Measurements from ENCODE around the gene GSC. TPM values are rescaled to one million over a fixed set of nuclear protein-coding genes. Genes with fewer than 3 reads are reported as not detected.

Gene GSC
- total and polyA plus RNA-seq, 2 donors (not counting 1 experiment from before 2014, with no cell fraction given) = 0.05 to 0.17 TPM

DNA sequence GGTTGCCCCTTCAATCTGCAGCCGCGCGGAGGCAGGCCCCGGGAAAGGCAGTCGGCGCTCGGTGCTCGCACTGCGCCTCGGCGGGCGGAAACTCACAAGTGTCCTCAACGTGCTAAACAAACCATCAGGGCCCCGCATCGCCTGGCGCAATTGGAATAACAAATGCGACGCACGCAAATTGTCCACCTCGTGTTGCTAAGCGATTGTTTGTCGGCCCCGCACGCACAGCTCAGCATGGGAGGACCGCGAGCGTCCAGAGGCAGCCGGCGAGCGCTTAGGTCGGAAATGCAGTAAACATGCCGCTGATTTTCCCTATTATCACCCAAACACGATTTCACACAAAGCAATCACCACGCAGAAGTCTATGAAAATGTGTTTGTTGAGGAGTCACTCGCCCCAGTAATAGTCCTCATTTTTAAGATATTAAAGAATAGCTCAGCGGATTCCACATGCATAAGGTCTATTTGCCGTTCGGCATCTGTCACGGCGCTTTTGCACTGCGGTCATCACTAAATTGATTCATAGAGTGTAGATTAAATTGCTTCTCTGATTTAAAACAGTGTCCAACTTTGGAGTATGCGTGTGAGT is 3.2 kb upstream of the GSC start:
- Histone ChIP-seq H3K9ac (ENCODE audit: insufficient read depth, low read length) (no peak overlapping the region), H2AFZ (ENCODE audit: low read length) (no peak overlapping the region), H3K27me3 (ENCODE audit: control insufficient read depth, insufficient read depth, low read length) (peaks cover 67% of the 10 kb centered on the region), H3K4me3 (replicated peaks in 1 of 4; ENCODE audit: control extremely low read depth in 1 of 4, insufficient read depth in 1 of 4, low read depth in 3 of 4, low read length in 4 of 4) (no peak overlapping the region), H3K4me2 (ENCODE audit: extremely low read depth, insufficient read depth, low read length) (no peak overlapping the region), H3K27ac (ENCODE audit: insufficient read depth, low read length) (no peak overlapping the region), H4K20me1 (ENCODE audit: control insufficient read depth, extremely low read depth, insufficient read depth, low read length) (no peaks in the 10 kb centered on the region), H3K4me1 (ENCODE audit: control insufficient read depth, extremely low read depth, insufficient read depth, low read length) (no peaks in the 10 kb centered on the region), H3K79me2 (ENCODE audit: control insufficient read depth, insufficient read depth, low read length) (no peaks in the 10 kb centered on the region), H3K9me3 (ENCODE audit: control insufficient read depth, insufficient read depth, low read depth, low read length) (no peaks in the 10 kb centered on the region), H3K36me3 (ENCODE audit: control insufficient read depth, insufficient read depth, low read length) (no peaks in the 10 kb centered on the region)
- no peak for DNase-seq (ENCODE audit: low read depth in 2 of 2)
- no peak for TF ChIP-seq EZH2 (IDR thresholded peaks at IDR 0.05; ENCODE audit: low read length, missing control alignments)
- TF ChIP-seq, protein P1, sequence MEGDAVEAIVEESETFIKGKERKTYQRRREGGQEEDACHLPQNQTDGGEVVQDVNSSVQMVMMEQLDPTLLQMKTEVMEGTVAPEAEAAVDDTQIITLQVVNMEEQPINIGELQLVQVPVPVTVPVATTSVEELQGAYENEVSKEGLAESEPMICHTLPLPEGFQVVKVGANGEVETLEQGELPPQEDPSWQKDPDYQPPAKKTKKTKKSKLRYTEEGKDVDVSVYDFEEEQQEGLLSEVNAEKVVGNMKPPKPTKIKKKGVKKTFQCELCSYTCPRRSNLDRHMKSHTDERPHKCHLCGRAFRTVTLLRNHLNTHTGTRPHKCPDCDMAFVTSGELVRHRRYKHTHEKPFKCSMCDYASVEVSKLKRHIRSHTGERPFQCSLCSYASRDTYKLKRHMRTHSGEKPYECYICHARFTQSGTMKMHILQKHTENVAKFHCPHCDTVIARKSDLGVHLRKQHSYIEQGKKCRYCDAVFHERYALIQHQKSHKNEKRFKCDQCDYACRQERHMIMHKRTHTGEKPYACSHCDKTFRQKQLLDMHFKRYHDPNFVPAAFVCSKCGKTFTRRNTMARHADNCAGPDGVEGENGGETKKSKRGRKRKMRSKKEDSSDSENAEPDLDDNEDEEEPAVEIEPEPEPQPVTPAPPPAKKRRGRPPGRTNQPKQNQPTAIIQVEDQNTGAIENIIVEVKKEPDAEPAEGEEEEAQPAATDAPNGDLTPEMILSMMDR (conservative IDR thresholded peaks at IDR 0.05 in 1 of 2, IDR thresholded peaks at IDR 0.05 in 1 of 2; ENCODE audit: low read depth in 1 of 2, low read length in 2 of 2) = no peak

GRCh38 chr14:94772548-94772947 is 2.6 kb upstream of the GSC start:
- Histone ChIP-seq H3K9ac (ENCODE audit: insufficient read depth, low read length) (no peak overlapping the region), H3K4me1 (ENCODE audit: control insufficient read depth, extremely low read depth, insufficient read depth, low read length) (no peaks in the 10 kb centered on the region), H3K9me3 (ENCODE audit: control insufficient read depth, insufficient read depth, low read depth, low read length) (no peaks in the 10 kb centered on the region), H3K79me2 (ENCODE audit: control insufficient read depth, insufficient read depth, low read length) (no peaks in the 10 kb centered on the region), H4K20me1 (ENCODE audit: control insufficient read depth, extremely low read depth, insufficient read depth, low read length) (no peaks in the 10 kb centered on the region), H3K4me2 (ENCODE audit: extremely low read depth, insufficient read depth, low read length) (no peak overlapping the region), H3K36me3 (ENCODE audit: control insufficient read depth, insufficient read depth, low read length) (no peaks in the 10 kb centered on the region), H3K4me3 (replicated peaks in 1 of 4; ENCODE audit: control extremely low read depth in 1 of 4, insufficient read depth in 1 of 4, low read depth in 3 of 4, low read length in 4 of 4) (no peak overlapping the region), H3K27ac (ENCODE audit: insufficient read depth, low read length) (no peak overlapping the region), H2AFZ (ENCODE audit: low read length) (no peak overlapping the region), H3K27me3 (ENCODE audit: control insufficient read depth, insufficient read depth, low read length) (peaks cover 71% of the 10 kb centered on the region)
- no peak for TF ChIP-seq EZH2 (IDR thresholded peaks at IDR 0.05; ENCODE audit: low read length, missing control alignments)
- TF ChIP-seq, protein P1 (conservative IDR thresholded peaks at IDR 0.05 in 1 of 2, IDR thresholded peaks at IDR 0.05 in 1 of 2; ENCODE audit: low read depth in 1 of 2, low read length in 2 of 2) = no peak
- DNase-seq (ENCODE audit: low read depth in 2 of 2) = no peak

GRCh38 chr14:94771906-94772490 is 2.1 kb upstream of the GSC start:
- no peak overlapping the region for H3K9ac ChIP-seq (ENCODE audit: insufficient read depth, low read length)
- no peak overlapping the region for H3K4me2 ChIP-seq (ENCODE audit: extremely low read depth, insufficient read depth, low read length)
- no peak overlapping the region for H2AFZ ChIP-seq (ENCODE audit: low read length)
- DNase-seq (ENCODE audit: low read depth in 2 of 2) = no peak
- no peak overlapping the region for H3K27ac ChIP-seq (ENCODE audit: insufficient read depth, low read length)
- H3K4me1 ChIP-seq (ENCODE audit: control insufficient read depth, extremely low read depth, insufficient read depth, low read length) = no peaks in the 10 kb centered on the region
- no peak for TF ChIP-seq EZH2 (IDR thresholded peaks at IDR 0.05; ENCODE audit: low read length, missing control alignments)
- TF ChIP-seq, protein P1 (conservative IDR thresholded peaks at IDR 0.05 in 1 of 2, IDR thresholded peaks at IDR 0.05 in 1 of 2; ENCODE audit: low read depth in 1 of 2, low read length in 2 of 2) = no peak
- H3K36me3 ChIP-seq (ENCODE audit: control insufficient read depth, insufficient read depth, low read length) = no peaks in the 10 kb centered on the region
- H3K9me3 ChIP-seq (ENCODE audit: control insufficient read depth, insufficient read depth, low read depth, low read length) = no peaks in the 10 kb centered on the region
- no peaks in the 10 kb centered on the region for H3K79me2 ChIP-seq (ENCODE audit: control insufficient read depth, insufficient read depth, low read length)
- peaks cover 76% of the 10 kb centered on the region for H3K27me3 ChIP-seq (ENCODE audit: control insufficient read depth, insufficient read depth, low read length)
- no peak overlapping the region for H3K4me3 ChIP-seq (replicated peaks in 1 of 4; ENCODE audit: control extremely low read depth in 1 of 4, insufficient read depth in 1 of 4, low read depth in 3 of 4, low read length in 4 of 4)
- no peaks in the 10 kb centered on the region for H4K20me1 ChIP-seq (ENCODE audit: control insufficient read depth, extremely low read depth, insufficient read depth, low read length)

All from fibroblast of lung (primary cell).